RWPE2 (cell line): ENCODE measurements around the gene YARS2.

Experiments used
- ATAC-seq: fragments of 200-7000 bp; cut with Tn5 transposase; 3 replicates; pipeline ENCODE4 v1.9.1; 2021; ENCODE audit warnings: low read depth
- DNase-seq: peaks from one replicate; pipeline ENCODE4 v3.0.0-alpha.2; 2020; ENCODE audit warnings: low spot score
- H3K27ac ChIP-seq: fragments of 450-650 bp; 2 replicates; pipeline ENCODE4 v1.5.1; 2017; ENCODE audit warnings: mild to moderate bottlenecking; ENCODE audit not compliant: poor library complexity, severe bottlenecking
- H3K27me3 ChIP-seq: fragments of 250-450 bp; sonication (Bioruptor Pico); 2 replicates; pipeline ENCODE4 v1.5.1; 2021; ENCODE audit warnings: mild to moderate bottlenecking, moderate library complexity; ENCODE audit not compliant: insufficient read depth, poor library complexity, severe bottlenecking
- H3K36me3 ChIP-seq: fragments of 250-450 bp; sonication (Bioruptor Pico); 2 replicates; pipeline ENCODE4 v1.5.1; 2020; ENCODE audit warnings: low read depth, mild to moderate bottlenecking, moderate library complexity
- H3K4me1 ChIP-seq: fragments of 250-450 bp; sonication (Bioruptor Pico); 2 replicates; pipeline ENCODE4 v1.5.1; 2021; ENCODE audit warnings: mild to moderate bottlenecking, moderate library complexity; ENCODE audit not compliant: insufficient read depth, poor library complexity, severe bottlenecking
- H3K4me3 ChIP-seq: fragments of 250-450 bp; sonication (Bioruptor Pico); 2 replicates; pipeline ENCODE4 v1.5.1; 2021; ENCODE audit warnings: mild to moderate bottlenecking, moderate library complexity; ENCODE audit not compliant: severe bottlenecking
- H3K9me3 ChIP-seq: fragments of 250-450 bp; sonication (Bioruptor Pico); 2 replicates; pipeline ENCODE4 v1.5.1; 2021; ENCODE audit warnings: mild to moderate bottlenecking, moderate library complexity; ENCODE audit not compliant: severe bottlenecking
- CTCF ChIP-seq: fragments of 450-650 bp; IDR thresholded peaks from one replicate; pipeline ENCODE4 v1.5.1; 2017; ENCODE audit warnings: mild to moderate bottlenecking, moderate library complexity; ENCODE audit not compliant: poor library complexity, severe bottlenecking

The YARS2 gene

GRCh38 chr12:32756476-32757066 is 874 bp upstream of the YARS2 start:
- H3K9me3 ChIP-seq = no peaks in the 10 kb centered on the region
- peak overlapping the region; percentile 93 for H3K27ac ChIP-seq

GRCh38 chr12:32755051-32755653 is 545 bp downstream of the YARS2 start:
- Histone ChIP-seq H3K27ac (peak overlapping the region; percentile 93), H3K4me1 (peaks cover 12% of the 10 kb centered on the region), H3K4me3 (peak overlapping the region; percentile 90), H3K36me3 (peaks cover 41% of the 10 kb centered on the region), H3K9me3 (no peaks in the 10 kb centered on the region), H3K27me3 (no peaks in the 10 kb centered on the region)
- ATAC-seq (peak; percentile 71), DNase-seq (peak; percentile 90)
- TF ChIP-seq CTCF = peak; percentile 86

More at GRCh38 chr12:32756476-32757066, 874 bp upstream of the YARS2 start:
- peaks cover 12% of the 10 kb centered on the region for H3K4me1 ChIP-seq
- peak; percentile 54 for TF ChIP-seq CTCF
- peaks cover 27% of the 10 kb centered on the region for H3K36me3 ChIP-seq
- no peak for ATAC-seq
- DNase-seq = no peak
- H3K4me3 ChIP-seq = peak overlapping the region; percentile 90
- no peaks in the 10 kb centered on the region for H3K27me3 ChIP-seq

- Histone ChIP-seq H3K4me1 (peaks cover 12% of the 10 kb centered on the region), H3K27me3 (no peaks in the 10 kb centered on the region), H3K36me3 (peaks cover 51% of the 10 kb centered on the region), H3K9me3 (no peaks in the 10 kb centered on the region), H3K4me3 (peak overlapping the region; percentile 90), H3K27ac (peak overlapping the region; percentile 93)
- DNase-seq (no peak), ATAC-seq (no peak)
- no peak for TF ChIP-seq CTCF
Measured at GRCh38 chr12:32754111-32754510, 1.6 kb downstream of the YARS2 start.

GRCh38 chr12:32753605-32754004 is 2.1 kb downstream of the YARS2 start:
- H3K27ac ChIP-seq = peak overlapping the region; percentile 93
- H3K36me3 ChIP-seq = peaks cover 56% of the 10 kb centered on the region
- peak overlapping the region; percentile 90 for H3K4me3 ChIP-seq

More at GRCh38 chr12:32753605-32754004, 2.1 kb downstream of the YARS2 start:
- H3K27me3 ChIP-seq = no peaks in the 10 kb centered on the region
- H3K4me1 ChIP-seq = peaks cover 12% of the 10 kb centered on the region
- ATAC-seq (no peak), DNase-seq (no peak)
- TF ChIP-seq CTCF = no peak
- H3K9me3 ChIP-seq = no peaks in the 10 kb centered on the region
